AG04449 (cell line): ENCODE results near the gene GAB2.
"Not testable (repeated sequence)": the region's sequence is repeated elsewhere in the genome, so short reads cannot be mapped to it uniquely, and the experiment has no call there.

ENCODE experiments used
- CTCF ChIA-PET: fragments of 350-600 bp; formaldehyde crosslinking; extraction: SDS; loops from one replicate; lab custom pipeline; 2021; ENCODE audit warnings: antibody characterized with exemption; lab: Yijun Ruan, JAX
- POLR2A ChIA-PET: fragments of 400-600, 350-600 bp; formaldehyde crosslinking; extraction: SDS; loops from one replicate; lab custom pipeline; 2020; ENCODE audit warnings: antibody characterized with exemption, inconsistent platforms; lab: Yijun Ruan, JAX
- DNase-seq: peaks from one replicate; pipeline ENCODE4 v3.0.0-alpha.2; 2010; ENCODE audit warnings: low read depth, low spot score
- H3K4me3 ChIP-seq: 2 replicates; pipeline ENCODE4 v1.5.1; 2011; ENCODE audit warnings: low read depth, mild to moderate bottlenecking, control low read depth, low read length
- CTCF ChIP-seq: IDR thresholded peaks from one replicate; pipeline ENCODE4 v1.5.1; 2011; ENCODE audit warnings: mild to moderate bottlenecking, moderate library complexity, low read length, control low read depth, inconsistent platforms; ENCODE audit not compliant: insufficient read depth; ENCODE audit errors: missing control alignments

Gene GAB2

GRCh38 chr11:78417175-78417887 is at the start of gene GAB2:
Gene GAB2, minus strand, starts transcription at chr11:78417820. Its CDS starts 100 bp downstream, at chr11:78417720.
- POLR2A ChIA-PET, result no interaction called here
- CTCF ChIA-PET, result interaction anchor here (1.0 to 7.5 kb wide), 7 partner anchors 12 to 189 kb away, joined by 3 to 135 read pairs (median 25); no protein-coding TSS in a partner anchor
- DNase-seq, result no peak
- peak within 1 kb of the TSS; percentile 74 for H3K4me3 ChIP-seq
- no peak for TF ChIP-seq CTCF

- ChIA-PET CTCF (no interaction called here), POLR2A (no interaction called here)
- H3K4me3 ChIP-seq, result no peak overlapping the region
- no peak for DNase-seq
- TF ChIP-seq CTCF, result no peak
Measured at GRCh38 chr11:78467370-78467769, 49.8 kb upstream of the GAB2 start.

GRCh38 chr11:78465169-78465942 is 47.7 kb upstream of the GAB2 start:
- ChIA-PET POLR2A (interaction anchor here (0.7 kb wide), 1 partner anchor 294 kb away, joined by 3 read pairs; no protein-coding TSS in a partner anchor), CTCF (no interaction called here)
- H3K4me3 ChIP-seq, result no peak overlapping the region
- TF ChIP-seq CTCF, result no peak
- DNase-seq, result no peak

- POLR2A ChIA-PET, result interaction anchor here (0.7 kb wide), 1 partner anchor 293 kb away, joined by 3 read pairs; no protein-coding TSS in a partner anchor
- H3K4me3 ChIP-seq, CTCF ChIA-PET, DNase-seq: not testable (repeated sequence)
Measured at GRCh38 chr11:78464787-78465168, 47.2 kb upstream of the GAB2 start.

GRCh38 chr11:78460471-78460870 is 42.9 kb upstream of the GAB2 start:
- ChIA-PET CTCF (no interaction called here), POLR2A (no interaction called here)
- TF ChIP-seq CTCF, result no peak
- no peak overlapping the region for H3K4me3 ChIP-seq
- no peak for DNase-seq

- POLR2A ChIA-PET, result no interaction called here
- no peak for DNase-seq
- CTCF ChIA-PET, result no interaction called here
- TF ChIP-seq CTCF, result no peak
- H3K4me3 ChIP-seq, result no peak overlapping the region
Measured at GRCh38 chr11:78459738-78460137, 42.1 kb upstream of the GAB2 start.
